Measurements from ENCODE around the gene RING1.

DNA sequence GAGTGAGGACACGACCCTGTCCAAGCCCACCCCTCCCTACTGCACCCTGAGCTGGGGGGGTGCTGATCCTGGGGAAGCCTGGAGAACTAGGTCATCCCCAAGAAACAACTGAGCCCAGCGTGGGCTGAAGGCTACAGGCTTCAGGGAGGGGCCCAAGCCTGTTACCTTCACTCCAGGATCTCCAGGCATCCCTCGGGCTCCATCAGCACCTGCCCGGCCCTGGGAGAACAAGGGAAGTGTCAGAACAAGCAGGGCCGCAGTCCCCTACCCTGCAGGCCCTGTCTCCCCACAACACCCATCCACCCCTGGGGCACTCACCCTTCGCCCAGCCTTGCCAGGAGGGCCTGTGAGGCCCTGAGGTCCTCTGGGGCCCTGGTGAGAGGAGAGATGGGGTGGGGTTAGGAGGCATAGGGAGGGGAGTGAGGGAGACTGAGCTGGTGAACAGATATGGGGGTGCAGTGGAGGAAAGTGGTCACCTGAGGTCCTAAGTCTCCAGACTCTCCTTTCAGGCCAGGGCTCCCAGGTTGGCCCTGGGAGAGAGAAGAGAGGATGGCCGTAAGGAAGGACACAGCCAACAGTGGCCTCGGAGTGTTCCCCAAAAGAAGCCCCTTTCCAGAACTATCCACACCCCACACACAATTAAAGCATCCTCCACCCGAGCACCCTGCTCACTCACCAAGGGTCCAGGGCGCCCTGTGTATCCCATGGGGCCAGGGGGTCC, 29.4 kb upstream of the RING1 start:
- no peak for TF ChIP-seq POLR2AphosphoS5 (IDR thresholded peaks at IDR 0.05; ENCODE audit: low read depth, low read length)
- no peak for TF ChIP-seq POLR2A (IDR thresholded peaks at IDR 0.05; ENCODE audit: low read depth, low read length)
- TF ChIP-seq TAF1 (IDR thresholded peaks at IDR 0.05; ENCODE audit: low read depth, low read length): no peak
- no peak for TF ChIP-seq SPI1 (IDR thresholded peaks at IDR 0.05; ENCODE audit: low read depth, low read length)
- no peak for TF ChIP-seq PAX5 (IDR thresholded peaks at IDR 0.05; ENCODE audit: insufficient read depth, low read length, severe bottlenecking)
- TF ChIP-seq POU2F2 (IDR thresholded peaks at IDR 0.05; ENCODE audit: low read depth, low read length): no peak

Data from GM12891 (cell line).